Thymus (tissue), 11 donors: ENCODE results near the gene CSNK2A1. TPM values are rescaled to one million over a fixed set of nuclear protein-coding genes. Genes with fewer than 3 reads are reported as not detected.
A peak's percentile ranks its signal among the peaks of the same experiment; 100 is the strongest.

ENCODE experiments used
- DNase-seq, 9 donors: peaks; one replicate each; pipeline ENCODE4 v3.0.0-alpha.2; 2013; ENCODE audit warnings: low spot score in 9 of 9, low read depth in 6 of 9, missing footprints in 1 of 9
- H3K27ac ChIP-seq, 2 donors: one replicate each; pipeline ENCODE4 v1.5.1; 2013; ENCODE audit warnings: control low read depth in 1 of 2, low read depth in 1 of 2, low read length in 1 of 2, mild to moderate bottlenecking in 1 of 2, moderate library complexity in 1 of 2
- H3K27me3 ChIP-seq, 2 donors: one replicate each; pipeline ENCODE4 v1.5.1; 2013; ENCODE audit warnings: low read length in 1 of 2; ENCODE audit not compliant: control insufficient read depth in 2 of 2, insufficient read depth in 1 of 2
- H3K36me3 ChIP-seq, 2 donors: one replicate each; pipeline ENCODE4 v1.5.1; 2013; ENCODE audit warnings: low read length in 1 of 2, mild to moderate bottlenecking in 1 of 2, moderate library complexity in 1 of 2; ENCODE audit not compliant: control insufficient read depth in 2 of 2, insufficient read depth in 2 of 2
- H3K4me1 ChIP-seq, 2 donors: one replicate each; pipeline ENCODE4 v1.5.1; 2013; ENCODE audit warnings: low read length in 2 of 2; ENCODE audit not compliant: control insufficient read depth in 2 of 2, insufficient read depth in 2 of 2
- H3K4me3 ChIP-seq, 2 donors: one replicate each; pipeline ENCODE4 v1.5.1; 2013; ENCODE audit warnings: low read length in 2 of 2, control low read depth in 1 of 2, mild to moderate bottlenecking in 1 of 2
- H3K9me3 ChIP-seq, 2 donors: one replicate each; pipeline ENCODE4 v1.5.1; 2013; ENCODE audit warnings: low read length in 1 of 2, mild to moderate bottlenecking in 1 of 2; ENCODE audit not compliant: control insufficient read depth in 2 of 2, insufficient read depth in 1 of 2
- WGBS: extraction: QIAGEN DNeasy Blood & Tissue Kit; methylation state at CpG from one replicate; pipeline ENCODE4 v1.1.7; 2013; 5-methylcytosine and 5-hydroxymethylcytosine counted together
- polyA plus RNA-seq: library from polyadenylated mRNA; stranded (reverse); fragments of 200-250 nt; gene quantifications from one replicate; pipeline ENCODE4 v1.2.3, GENCODE V29; 2013
- total RNA-seq: library from RNA; stranded (reverse); fragments of 120-200 nt; gene quantifications from one replicate; pipeline ENCODE4 v1.2.4, GENCODE V29; 2013
- donor health status: healthy.

CSNK2A1 gene
- total and polyA plus RNA-seq, 2 donors: 34.9 to 79.1 TPM

DNA sequence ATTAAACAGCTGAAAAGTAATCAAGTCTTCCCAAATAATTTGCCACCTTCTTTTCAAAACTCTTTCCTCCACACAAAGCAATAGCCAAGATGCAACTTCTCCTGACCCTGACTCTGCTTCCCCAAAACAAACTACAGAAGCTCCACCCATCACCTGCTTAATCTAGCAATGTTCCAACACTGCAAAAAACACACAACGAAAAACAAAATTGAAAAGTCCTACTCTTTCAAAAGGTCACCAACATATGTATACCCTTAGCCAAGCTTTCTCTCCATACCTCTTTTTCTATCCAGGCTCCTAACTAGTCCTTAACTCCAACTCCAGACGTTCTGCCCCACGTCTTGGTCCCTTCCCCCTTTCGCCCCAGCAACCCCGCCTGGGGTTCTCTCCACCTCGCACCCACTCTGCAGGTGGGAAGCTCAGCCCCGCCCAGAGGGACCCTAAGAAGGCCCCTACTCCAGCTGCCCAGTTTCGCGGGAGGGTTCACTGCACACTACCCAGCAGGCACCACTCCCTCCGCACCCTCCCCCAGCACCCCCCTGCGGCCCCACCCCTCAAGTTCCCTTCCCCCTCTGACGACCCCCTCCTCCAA, 717 bp downstream of the CSNK2A1 start:
- H3K27me3 ChIP-seq: no peaks in the 10 kb centered on the region
- DNase-seq: peak in 8 of 9 donors; percentile 6 to 57 (median 30)
- H3K27ac ChIP-seq: peak overlapping the region; percentile 86 to 94
- H3K4me3 ChIP-seq: peak overlapping the region; percentile 97 to 98
- H3K36me3 ChIP-seq: peaks cover 0 to 7% of the 10 kb centered on the region in 2 donors
- 2% methylated on average over 12 of the region's 12 CpGs for WGBS
- peaks cover 0 to 11% of the 10 kb centered on the region in 2 donors for H3K9me3 ChIP-seq
- H3K4me1 ChIP-seq: peaks cover 12 to 13% of the 10 kb centered on the region in 2 donors

DNA sequence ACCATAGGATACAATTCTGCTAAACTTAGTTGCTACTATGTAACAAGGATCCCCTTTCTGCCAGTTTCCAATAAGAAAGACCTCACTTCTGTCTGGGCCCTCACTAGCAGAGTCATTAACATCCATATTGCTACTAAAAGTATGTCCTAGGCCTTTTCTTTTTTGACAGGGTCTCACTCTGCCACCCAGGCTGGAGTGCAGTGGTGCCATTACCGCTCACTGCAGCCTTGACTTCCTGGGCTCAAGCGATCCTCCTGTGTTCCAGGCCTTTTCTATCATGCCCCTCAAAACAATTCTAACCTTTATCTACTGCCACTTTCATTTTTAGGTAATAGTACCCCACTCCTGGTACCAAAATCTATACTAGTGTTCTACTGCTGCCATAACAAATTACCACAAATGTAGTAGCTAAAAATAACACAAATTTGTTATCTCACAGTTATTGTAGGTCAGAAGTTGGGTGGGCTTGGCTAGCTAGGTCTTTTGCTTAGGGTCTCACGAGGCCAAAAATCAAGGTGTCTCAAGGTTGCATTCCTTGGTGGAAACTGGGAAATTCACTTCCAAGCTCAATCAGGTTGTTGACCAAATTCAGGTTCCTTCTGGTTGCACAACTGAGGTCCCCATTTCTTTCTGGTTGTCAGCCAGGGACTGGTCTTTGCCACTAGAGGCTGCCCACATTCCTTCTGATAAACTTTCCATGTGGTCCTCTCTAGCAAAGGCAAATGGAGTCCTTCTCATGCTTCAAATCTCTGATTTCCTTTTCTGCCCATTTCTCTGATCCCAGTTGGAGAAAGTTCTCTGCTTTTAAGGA, 3.0 kb downstream of the CSNK2A1 start:
- peaks cover 12 to 13% of the 10 kb centered on the region in 2 donors for H3K4me1 ChIP-seq
- 98% methylated on average over 3 of the region's 3 CpGs for WGBS
- peaks cover 0 to 11% of the 10 kb centered on the region in 2 donors for H3K9me3 ChIP-seq
- DNase-seq: no peak
- no peak overlapping the region for H3K27ac ChIP-seq
- no peaks in the 10 kb centered on the region for H3K27me3 ChIP-seq
- no peak overlapping the region for H3K4me3 ChIP-seq
- H3K36me3 ChIP-seq: peaks cover 0 to 7% of the 10 kb centered on the region in 2 donors

DNA sequence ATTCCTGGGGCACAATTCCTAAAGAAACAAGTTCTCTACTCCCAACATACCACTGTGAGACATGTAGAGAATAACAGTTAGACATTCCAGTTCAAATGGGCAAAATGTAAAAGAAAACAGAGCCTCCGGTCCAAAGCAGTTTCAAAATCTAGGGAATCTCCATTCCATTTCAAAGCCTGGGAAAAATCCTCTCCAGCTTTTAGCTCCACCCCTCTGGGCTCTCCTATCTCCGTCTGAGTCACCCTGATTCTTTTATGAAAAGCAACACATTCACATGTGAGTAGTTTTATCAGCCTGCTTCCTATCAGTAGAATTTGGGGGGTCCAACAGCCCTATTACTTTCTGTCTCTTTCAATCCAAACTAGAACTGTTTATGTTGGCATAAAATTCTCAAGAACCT, 3.7 kb downstream of the CSNK2A1 start:
- 82% methylated on average over 2 of the region's 2 CpGs for WGBS

DNA sequence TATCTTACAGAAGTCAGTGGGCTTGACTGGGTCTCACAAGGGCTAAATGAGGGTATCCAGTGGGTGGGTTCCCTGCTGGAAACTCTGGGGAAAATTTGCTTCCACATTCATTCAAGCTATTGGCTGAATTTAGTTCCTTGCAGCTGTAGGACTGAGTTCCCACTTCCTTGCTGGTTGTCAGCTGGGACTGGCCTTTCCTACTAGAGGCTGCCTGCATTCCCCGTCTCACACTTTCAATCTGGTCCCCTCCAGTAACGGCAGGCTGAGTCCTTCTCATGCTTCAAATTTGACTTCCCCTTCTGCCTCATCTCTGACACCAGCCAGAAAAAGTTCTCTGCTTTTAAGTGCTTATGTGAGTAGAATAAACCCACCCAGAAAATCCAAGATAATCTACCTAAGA, 4.4 kb downstream of the CSNK2A1 start:
- peaks cover 0 to 7% of the 10 kb centered on the region in 2 donors for H3K36me3 ChIP-seq
- H3K27ac ChIP-seq: no peak overlapping the region
- peaks cover 11 to 12% of the 10 kb centered on the region in 2 donors for H3K4me1 ChIP-seq
- WGBS: 50% methylated on average over 2 of the region's 2 CpGs
- DNase-seq: no peak
- H3K4me3 ChIP-seq: no peak overlapping the region
- peaks cover 0 to 10% of the 10 kb centered on the region in 2 donors for H3K9me3 ChIP-seq
- no peaks in the 10 kb centered on the region for H3K27me3 ChIP-seq

More for the DNA sequence above, 3.7 kb downstream of the CSNK2A1 start:
- no peak overlapping the region for H3K27ac ChIP-seq
- H3K27me3 ChIP-seq: no peaks in the 10 kb centered on the region
- H3K9me3 ChIP-seq: peaks cover 0 to 11% of the 10 kb centered on the region in 2 donors
- no peak overlapping the region for H3K4me3 ChIP-seq
- no peak for DNase-seq
- peaks cover 12 to 13% of the 10 kb centered on the region in 2 donors for H3K4me1 ChIP-seq
- peaks cover 0 to 7% of the 10 kb centered on the region in 2 donors for H3K36me3 ChIP-seq

DNA sequence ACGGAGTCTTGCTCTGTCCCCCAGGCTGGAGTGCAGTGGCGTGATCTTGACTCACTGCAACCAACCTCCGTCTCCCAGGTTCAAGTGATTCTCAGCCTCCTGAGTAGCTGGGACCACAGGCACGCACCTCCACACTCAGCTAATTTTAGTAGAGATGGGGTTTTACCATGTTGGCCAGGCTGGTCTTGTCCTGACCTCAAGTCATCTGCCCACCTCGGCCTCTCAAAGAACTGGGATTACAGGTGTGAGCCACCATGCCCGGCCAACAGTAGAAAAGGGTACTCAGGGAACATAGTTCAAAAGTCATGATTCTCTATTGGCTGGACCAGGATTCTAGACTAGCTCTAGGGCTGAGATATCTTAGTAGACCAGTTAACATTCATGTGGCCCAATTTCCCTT, 5.6 kb downstream of the CSNK2A1 start:
- no peaks in the 10 kb centered on the region for H3K27me3 ChIP-seq
- peaks cover 7 to 12% of the 10 kb centered on the region in 2 donors for H3K4me1 ChIP-seq
- no peak for DNase-seq
- H3K27ac ChIP-seq: no peak overlapping the region
- H3K9me3 ChIP-seq: peaks cover 0 to 6% of the 10 kb centered on the region in 2 donors
- WGBS: 98% methylated on average over 6 of the region's 6 CpGs
- no peak overlapping the region for H3K4me3 ChIP-seq
- H3K36me3 ChIP-seq: peaks cover 0 to 7% of the 10 kb centered on the region in 2 donors

DNA sequence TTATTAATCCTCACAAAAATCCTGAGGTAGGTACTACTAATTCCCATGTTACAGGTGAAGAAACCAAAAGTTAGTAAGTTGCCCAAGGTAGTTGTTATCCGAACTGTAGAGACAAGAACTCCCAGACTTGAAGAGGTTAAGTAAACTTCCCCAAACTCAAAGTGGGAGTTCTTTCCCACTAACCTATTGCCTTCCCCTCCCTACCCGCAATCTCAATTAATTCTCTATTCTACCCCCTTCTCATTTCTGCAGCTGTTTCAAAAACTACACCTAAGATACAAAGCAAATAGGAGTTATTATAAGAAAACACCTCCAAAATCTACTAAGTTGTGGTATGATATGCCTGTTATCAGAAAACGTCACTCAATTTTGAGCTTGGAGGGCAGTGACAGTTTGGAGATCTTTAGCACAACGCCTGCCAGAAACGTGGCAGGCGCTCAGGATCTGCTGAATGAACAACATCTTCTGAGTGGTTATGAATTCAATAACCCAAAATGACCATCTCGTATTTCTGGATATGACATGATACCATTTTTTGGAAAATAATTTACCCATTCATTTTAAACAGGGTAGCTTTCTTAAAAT, 7.1 kb downstream of the CSNK2A1 start:
- WGBS: 84% methylated on average over 7 of the region's 7 CpGs
- no peak for DNase-seq
- H3K36me3 ChIP-seq: peaks cover 0 to 3% of the 10 kb centered on the region in 2 donors
- H3K4me3 ChIP-seq: no peak overlapping the region
- no peaks in the 10 kb centered on the region for H3K27me3 ChIP-seq
- H3K9me3 ChIP-seq: peaks cover 0 to 6% of the 10 kb centered on the region in 2 donors
- H3K27ac ChIP-seq: no peak overlapping the region
- peaks cover 0 to 3% of the 10 kb centered on the region in 2 donors for H3K4me1 ChIP-seq

DNA sequence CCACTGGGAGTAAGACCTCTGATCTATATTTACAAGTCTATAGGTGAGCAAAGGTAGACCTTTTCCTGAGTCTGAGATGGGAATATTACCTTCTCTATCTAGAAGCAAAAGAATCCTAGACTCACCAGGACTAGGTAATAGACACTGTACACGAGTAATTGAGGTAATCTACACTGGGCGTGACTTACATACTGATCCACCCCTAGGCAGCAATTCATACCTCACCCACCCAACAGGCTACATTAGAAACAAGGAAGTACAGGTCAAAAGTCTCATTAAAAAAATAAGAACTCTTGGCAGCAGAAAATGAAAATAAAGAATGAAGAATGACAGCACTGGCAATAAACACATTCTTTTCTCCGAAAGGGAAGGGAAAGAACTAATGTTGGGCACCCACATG, 7.6 kb downstream of the CSNK2A1 start:
- peaks cover 0 to 2% of the 10 kb centered on the region in 2 donors for H3K4me1 ChIP-seq
- H3K36me3 ChIP-seq: peaks cover 0 to 3% of the 10 kb centered on the region in 2 donors
- no peak overlapping the region for H3K27ac ChIP-seq
- H3K9me3 ChIP-seq: peaks cover 0 to 6% of the 10 kb centered on the region in 2 donors
- WGBS: 61% methylated on average over 3 of the region's 3 CpGs
- no peak for DNase-seq
- no peaks in the 10 kb centered on the region for H3K27me3 ChIP-seq
- no peak overlapping the region for H3K4me3 ChIP-seq

DNA sequence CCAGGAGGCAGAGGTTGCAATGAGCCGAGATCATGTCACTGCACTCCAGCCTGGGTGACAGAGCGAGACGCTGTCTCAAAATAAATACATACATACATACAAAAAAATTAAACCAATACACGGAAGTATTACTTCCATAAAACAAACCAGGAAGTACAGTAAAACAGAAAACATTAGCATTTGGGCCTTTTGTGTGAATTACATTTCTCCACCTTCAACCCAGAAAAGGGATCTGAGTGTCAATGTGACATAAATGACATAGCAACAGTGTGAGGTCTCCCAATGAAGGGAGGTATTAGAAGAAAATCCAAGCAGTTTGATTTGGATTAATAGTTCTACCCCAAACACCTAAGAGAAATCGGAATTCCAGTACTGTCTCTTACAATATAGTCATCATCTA, 10.1 kb downstream of the CSNK2A1 start:
- Histone ChIP-seq H3K9me3 (peaks cover 0 to 5% of the 10 kb centered on the region in 2 donors), H3K27ac (no peak overlapping the region), H3K36me3 (peaks cover 11 to 19% of the 10 kb centered on the region in 2 donors), H3K27me3 (no peaks in the 10 kb centered on the region), H3K4me3 (no peak overlapping the region), H3K4me1 (peaks cover 0 to 4% of the 10 kb centered on the region in 2 donors)
- 95% methylated on average over 5 of the region's 5 CpGs for WGBS
- no peak for DNase-seq

DNA sequence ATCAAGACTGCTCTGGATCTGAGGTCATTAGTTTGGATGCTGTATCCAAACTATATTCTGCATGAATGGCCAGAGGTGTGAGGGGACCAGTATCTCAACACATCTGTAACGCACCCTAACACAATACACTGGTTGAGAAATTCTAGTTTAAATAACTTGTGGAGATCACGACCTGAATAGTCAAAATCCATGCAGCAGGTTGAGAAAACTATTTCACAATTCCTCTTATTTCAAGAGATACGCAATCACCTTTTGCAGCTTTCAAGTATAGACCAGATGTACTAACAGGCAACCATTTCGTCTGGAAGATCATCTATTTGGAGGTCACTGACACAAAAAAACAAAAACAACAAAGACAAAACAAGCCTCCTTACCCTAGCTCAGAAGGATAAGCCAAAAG, 11.1 kb downstream of the CSNK2A1 start:
- Histone ChIP-seq H3K36me3 (peaks cover 19 to 28% of the 10 kb centered on the region in 2 donors), H3K27ac (no peak overlapping the region), H3K4me3 (no peak overlapping the region), H3K4me1 (peaks cover 0 to 2% of the 10 kb centered on the region in 2 donors), H3K9me3 (peaks cover 0 to 10% of the 10 kb centered on the region in 2 donors), H3K27me3 (no peaks in the 10 kb centered on the region)
- 93% methylated on average over 4 of the region's 4 CpGs for WGBS
- DNase-seq: no peak
